C1 segment of cervical spinal cord (tissue), 14 donors: ENCODE results near the gene FRA10AC1.

Experiments
- DNase-seq, 14 donors: peaks; one replicate each; lab custom pipeline; 2025; lab: John Stamatoyannopoulos, UW

FRA10AC1 gene, protein sequence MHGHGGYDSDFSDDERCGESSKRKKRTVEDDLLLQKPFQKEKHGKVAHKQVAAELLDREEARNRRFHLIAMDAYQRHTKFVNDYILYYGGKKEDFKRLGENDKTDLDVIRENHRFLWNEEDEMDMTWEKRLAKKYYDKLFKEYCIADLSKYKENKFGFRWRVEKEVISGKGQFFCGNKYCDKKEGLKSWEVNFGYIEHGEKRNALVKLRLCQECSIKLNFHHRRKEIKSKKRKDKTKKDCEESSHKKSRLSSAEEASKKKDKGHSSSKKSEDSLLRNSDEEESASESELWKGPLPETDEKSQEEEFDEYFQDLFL

DNA sequence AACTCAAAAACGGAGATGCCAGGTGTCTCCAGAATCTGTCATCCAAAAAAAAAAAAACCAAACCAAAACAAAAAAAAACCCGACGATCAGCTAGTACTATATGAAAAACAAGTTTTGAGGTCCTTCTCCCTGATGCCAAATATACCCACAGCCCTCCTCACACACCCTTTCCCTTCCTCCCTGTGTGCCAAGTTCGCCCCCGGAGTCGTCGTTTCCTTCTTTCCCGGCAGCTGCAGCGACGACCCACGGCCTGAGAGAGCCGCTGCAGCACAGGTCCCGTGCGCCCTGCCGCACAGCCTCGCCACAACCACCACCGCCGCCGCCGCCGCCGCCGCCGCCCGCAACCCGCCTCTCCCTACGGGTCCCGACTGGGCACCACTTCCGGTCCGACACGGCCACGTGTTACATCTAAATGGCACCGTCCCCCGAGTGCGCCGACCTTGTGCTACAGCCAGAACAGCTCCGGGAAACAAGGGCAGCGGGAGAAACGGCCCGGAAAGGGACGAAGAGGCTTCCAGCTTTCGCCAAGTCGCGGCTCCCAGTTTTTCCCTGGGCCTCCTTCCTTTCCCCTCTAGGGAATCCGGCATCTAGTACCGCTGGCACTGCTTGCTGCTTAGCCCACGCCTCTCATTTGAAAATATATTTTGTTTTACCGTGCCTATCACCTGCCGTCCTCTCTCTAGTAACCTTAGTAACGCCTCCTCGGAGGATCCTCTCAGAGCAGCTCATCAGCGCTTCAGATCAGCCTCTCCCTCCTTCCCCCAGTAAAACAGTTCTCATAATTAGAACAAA lies at the start of gene FRA10AC1:
Gene FRA10AC1 (minus strand): TSS at position 383 of the 792 bp plus-strand sequence. CDS start 2,486 bp downstream, outside the sequence.
- DNase-seq = peak; percentile 78 to 97 (median 94)

DNA sequence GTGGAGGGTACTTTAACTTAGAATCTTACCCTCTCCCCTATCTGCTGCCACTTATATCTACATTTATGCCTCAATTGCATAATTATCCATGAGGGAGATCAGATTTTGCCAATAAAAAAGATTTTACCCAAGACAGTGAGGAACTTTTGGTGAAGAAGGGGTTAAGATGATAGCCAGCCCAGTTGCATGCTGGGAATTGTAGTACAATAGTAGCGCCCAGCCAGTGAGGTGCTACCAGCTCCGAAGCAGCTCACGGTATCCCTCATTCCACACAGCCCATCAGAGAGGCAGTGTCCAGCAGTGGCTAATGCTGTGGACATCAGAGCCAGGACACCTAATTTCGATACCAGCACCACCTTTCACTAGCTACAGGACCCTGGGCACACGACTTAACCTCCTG lies 49.4 kb upstream of the FRA10AC1 start:
- peak in 3 of 14 donors; percentile 6 to 46 (median 24) for DNase-seq

DNA sequence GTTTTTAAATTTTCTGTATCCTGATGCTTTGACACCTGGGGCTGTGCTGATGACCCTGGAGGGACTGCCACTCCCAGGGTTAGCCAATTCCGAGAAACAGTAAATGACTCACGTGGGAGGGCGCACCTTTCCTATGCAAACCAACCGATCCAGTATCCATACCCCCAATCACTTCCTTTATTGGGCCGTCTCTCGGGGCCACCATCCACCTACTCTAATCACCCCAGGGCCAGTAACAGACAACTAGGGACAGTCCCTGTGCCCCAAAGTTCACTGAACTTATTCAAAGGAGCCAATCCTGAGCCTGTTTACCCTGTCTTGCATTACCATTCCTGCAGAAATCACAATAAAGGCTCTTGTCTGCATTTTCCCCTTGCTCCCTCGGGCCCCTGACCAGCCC lies 48.7 kb upstream of the FRA10AC1 start:
- no peak for DNase-seq

DNA sequence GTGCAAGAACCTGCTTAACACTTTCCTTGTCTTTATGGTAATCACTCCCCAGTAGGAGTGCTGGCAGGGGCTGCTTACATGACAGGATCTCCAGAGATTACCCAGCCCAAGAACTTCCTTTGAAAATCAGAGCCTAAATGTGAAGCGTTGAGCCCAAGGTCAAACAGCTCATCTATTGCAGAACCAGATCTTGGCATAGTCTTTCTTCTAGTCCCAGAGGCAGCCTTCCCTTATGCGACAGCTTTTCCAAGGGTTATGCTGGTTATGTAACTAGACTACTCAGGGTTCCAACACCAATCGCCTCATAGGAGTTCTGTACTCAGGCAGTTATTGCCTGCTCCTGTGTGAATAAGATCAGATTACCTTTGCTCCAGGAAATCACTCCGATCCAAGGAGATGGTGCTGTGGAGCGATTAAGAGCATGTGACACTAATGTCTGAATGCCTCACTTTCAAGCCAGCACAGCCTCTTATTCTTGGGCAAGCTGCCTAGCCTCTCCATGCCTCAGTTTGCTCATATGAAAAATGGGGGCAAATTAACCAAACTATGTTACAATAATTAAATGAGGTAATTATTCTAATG lies 46.9 kb upstream of the FRA10AC1 start:
- DNase-seq = no peak

DNA sequence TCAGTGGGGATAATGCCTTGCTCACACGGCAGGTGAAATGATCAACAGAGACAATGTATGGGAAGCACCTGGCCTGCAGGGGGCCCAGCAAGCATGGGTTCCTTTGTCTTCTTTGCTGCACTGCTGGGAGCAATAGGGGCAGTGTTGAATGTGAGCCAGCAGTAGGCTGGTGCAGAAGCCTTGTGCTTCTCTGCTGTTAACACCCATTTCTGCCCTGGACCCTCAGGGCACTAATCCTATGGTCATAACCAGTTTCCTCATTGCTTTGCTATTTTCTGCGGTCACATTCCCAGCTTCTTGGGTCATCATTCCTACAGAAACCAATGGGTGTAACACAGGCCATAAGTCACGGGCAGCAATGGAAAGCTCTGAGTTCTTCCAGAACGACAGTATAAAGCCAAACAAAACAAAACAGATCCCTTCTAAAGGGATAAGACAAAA lies 44.5 kb upstream of the FRA10AC1 start:
- DNase-seq = no peak

DNA sequence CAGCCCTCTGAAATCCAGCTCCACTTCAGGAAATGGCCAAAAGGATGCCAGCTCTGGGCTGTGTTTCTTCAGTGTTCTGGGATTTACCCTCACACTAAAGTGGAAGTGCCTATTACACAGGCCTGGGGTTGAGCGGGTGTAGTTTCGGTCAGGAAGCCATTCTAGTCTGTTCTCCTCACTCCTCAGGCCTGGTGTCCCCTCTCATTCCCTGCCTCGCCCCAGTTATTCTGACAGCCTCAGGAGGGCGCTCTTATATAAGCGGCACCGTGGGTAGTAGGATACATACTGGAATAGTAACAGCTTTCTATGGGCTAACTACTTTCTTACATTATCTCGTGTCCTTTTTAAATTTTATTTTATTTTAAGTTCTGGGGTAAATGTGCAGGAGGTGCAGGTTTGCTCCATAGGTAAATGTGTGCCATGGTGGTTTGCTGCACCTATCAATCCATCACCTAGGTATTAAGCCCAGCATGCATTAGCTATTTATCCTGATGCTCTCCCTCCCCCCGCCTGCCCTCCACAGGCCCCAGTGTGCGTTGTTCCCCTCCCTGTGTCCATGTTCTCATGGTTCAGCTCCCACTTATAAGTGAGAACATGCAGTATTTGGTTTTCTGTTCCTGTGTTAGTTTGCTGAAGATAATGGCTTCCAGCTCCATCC lies 43.1 kb upstream of the FRA10AC1 start:
- DNase-seq = peak in 5 of 14 donors; percentile 5 to 52 (median 17)

DNA sequence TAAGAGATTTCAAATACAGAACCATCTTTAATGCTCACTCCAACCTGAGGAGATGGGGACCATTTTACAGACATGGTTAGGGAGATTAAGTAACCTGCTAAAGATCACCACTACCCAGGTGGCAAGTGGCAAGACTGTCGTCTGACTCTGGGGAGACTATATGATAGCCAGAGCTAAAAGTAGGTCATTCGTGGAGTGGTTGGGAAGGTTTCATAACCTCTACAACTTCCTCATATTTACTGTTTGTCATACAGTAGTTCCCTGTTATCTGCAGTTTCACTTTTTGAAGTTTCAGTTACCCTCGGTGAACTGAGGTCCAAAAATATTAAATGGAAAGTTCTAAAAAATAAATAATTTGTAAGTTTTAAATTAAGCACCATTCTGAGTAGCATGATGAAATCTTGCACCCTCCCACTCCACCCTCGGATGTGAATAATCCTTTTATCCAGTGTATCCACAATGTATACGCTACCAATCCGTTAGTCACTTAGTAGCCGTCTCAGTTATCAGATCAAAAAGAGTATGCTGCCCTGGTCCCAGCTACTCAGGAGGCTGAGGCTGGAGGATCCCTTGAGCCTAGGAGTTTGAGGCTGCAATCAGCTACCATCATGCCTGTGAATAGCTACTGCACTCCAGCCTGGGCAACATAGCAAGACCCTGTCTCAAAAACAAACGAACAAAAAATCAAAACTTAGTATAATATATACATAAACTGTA lies 40.4 kb upstream of the FRA10AC1 start:
- no peak for DNase-seq

DNA sequence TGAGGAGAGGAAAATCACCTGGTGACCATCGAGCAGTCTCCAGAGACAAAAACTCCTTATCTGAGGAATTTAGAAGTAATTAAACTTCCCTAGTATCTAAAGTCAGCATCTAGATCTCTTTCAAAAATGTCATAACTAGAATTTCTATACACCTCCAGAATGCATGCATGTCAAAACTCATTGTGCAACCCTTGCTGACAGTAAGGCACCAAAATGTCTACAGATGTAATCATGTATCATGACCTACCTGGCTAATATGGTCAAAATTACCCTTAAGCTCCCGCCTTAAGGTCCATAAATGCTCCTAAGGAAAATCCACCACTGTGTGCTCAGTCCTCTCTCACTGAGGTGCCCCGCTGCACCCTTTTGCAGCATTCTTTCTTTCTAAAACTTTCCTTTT lies 39.0 kb upstream of the FRA10AC1 start:
- no peak for DNase-seq

DNA sequence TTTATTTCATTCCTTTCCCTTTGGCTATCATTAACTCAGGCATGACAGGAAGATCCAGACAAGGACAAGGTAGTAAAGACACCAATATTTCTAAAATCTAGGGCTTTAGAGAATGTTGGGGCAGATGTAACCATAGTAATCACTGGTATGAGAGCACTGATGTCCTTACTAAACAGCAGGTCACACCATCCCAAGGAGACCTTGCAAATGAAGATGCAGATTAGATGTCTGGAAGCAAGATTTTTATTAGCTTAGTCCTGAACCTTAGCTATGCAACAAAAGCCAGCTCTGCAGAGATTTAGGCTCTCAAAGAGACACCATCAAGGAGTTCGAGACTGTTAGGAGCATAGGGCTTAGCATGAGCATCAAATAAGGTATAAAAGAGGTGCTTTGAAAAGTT lies 23.6 kb upstream of the FRA10AC1 start:
- DNase-seq = no peak

DNA sequence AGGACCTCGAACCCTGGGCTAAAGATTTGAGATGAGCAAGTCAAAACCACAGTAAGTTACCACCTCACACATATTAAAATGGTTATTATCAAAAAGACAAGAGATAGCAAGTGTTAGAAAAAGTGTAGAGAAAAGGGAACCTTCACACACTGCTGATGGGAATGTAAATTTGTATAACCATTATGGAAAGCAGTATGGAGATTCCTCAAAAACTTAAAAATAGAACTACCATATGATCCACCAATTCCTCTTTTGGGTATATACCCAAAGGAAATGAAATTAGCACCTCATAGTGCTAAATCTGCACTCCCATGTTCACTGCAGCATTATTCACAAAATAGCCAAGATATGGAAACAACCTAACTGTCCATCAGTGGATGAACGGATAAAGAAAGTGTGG lies 20.8 kb upstream of the FRA10AC1 start:
- DNase-seq = no peak

DNA sequence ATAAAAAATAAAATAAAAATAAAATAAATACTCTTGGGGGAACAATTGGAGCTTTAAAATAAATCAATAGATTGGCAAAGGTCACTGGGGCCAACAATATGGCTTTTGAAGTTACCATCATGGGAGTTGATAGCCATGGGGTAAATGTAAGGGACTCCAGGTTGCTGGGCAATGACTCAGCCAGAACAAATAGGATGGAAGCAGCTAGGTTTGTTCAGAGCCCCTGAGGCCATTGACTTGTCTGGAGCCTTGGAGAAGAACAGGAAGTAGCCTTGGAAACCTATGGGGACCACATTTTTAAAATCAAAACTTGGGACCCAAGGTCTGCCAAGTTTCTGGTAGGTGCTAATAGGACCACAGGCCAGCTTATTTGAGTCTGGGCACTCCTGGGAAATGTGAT lies 20.2 kb upstream of the FRA10AC1 start:
- DNase-seq = no peak

DNA sequence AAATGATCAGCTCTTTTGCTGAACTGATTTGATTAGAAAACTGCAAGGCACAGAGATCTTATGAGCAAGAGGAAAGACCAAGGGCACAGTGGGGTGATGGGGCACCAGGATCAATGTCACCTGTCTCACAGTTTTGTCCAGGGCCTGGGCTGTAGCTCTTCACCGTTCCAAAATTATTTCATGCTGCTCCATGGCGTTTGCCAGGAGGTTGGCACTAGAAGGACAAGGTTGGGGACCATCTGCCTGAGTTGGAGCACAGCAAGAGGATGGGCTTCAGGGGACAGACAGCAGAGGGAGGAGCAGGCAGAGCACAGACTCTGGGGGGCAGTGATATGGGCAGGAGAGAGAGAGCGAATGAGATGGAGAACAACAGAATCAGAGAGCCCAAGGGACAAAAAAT lies 17.5 kb upstream of the FRA10AC1 start:
- peak in 1 of 14 donors; percentile 74 for DNase-seq

DNA sequence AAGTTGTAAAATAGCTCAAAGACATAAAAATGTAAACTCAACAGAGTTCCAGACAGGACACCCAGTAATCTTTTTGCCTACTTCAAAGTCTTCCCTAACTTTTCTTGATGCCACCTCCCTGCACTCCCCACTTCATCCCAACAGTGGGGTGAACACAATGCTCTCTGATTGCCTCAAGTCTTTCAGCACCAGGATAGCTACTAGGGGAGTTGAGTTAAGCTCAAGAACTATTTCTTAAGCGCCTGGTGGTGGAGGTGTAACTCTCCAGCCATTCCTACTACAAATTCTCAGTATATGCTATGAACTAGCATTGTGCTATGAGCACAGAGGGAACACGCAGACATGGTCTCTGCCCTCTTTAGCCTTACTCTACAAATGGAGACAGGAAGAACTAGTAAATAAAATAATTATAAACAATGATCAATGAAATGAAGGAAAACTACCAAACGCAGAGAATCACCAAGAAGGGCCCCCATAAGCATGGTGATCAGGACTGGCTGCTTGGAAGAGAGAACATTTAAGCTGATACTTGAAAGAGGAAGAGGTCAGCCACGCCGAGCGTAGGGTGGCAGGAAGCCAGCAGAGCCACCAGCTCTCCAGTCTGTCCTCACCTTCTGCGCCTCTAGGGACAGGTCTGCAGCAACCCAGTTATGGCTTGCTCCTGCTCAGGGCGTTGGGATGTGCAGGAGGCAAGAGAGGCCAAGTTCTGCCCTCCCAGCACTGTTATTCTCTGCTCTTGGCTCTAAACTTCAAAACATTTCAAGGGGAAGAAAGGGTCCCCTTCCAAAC lies 16.7 kb upstream of the FRA10AC1 start:
- peak in 3 of 14 donors; percentile 2 to 3 (median 2) for DNase-seq

DNA sequence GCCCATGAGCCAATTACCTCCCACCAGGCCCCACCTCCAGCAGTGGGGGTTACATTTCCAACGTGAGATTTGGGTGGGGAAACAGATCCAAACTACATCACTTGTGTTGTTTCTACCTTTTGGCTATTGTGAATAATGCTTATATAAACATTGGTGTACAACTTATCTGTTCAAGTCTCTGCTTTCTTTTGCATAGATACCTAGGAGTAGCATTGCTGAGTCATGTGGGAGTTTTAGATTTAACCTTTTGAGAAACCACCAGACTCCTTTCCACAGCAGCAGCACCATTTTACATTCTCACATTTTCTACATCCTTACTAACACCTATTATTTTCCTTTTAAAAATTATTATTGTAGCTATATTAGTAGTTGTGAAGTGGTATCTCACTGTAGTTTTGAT lies 14.4 kb upstream of the FRA10AC1 start:
- no peak for DNase-seq

DNA sequence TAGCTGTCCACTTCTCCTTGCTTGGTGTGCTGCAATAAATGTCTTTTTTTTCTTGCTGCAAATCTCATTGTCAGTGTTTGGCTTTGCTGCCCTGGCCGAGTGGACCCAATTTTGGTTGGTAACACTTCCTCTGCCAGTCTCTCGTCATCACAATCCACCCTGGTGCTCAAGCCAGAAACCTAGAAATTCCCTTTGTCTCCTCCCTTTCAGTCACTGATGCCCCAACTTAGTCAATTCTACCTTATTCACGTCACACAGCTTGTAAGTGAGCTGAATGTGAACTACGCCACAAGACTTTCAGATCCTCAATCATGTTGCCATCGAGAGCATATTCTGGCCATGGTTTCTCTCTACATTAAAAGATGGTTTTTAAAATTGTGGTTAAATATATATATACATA lies 13.0 kb upstream of the FRA10AC1 start:
- no peak for DNase-seq

DNA sequence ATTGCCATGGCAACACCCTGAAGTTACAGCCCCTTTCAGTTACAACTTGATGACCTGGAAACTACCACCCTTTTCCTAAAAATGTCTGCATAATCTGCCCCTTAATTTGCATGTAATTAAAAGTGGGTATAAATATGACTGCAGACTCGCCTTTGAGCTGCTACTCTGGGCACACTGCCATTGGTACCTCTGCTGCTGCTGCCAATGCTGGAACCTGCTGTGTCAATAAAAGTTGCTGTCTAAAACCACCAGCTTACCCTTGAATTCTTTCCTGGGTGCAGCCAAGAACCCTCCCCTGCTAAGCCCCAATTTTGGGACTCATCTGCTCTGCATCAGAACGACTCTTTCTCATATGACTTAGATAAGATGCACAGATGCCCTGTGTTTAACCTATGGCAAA lies 10.2 kb upstream of the FRA10AC1 start:
- DNase-seq = no peak

DNA sequence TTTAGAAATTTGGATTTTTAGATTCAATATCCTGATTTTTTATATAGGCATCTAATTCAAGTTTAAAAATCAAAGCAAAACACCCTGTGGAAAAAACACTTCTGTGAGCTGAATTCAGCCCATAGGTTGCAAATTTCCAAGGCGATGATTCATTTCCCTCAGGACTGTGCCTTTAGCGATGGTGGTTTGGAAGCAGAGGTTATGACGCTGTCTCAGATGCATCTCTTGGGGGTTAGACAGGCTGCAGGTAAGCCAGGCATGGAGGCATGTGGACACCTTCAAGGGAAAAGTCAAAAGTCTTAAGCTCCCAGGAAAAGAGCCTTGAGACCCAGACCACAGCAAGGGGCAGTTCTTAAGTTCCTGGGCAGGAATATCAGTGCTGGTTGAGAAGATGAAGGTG lies 9.5 kb upstream of the FRA10AC1 start:
- no peak for DNase-seq

DNA sequence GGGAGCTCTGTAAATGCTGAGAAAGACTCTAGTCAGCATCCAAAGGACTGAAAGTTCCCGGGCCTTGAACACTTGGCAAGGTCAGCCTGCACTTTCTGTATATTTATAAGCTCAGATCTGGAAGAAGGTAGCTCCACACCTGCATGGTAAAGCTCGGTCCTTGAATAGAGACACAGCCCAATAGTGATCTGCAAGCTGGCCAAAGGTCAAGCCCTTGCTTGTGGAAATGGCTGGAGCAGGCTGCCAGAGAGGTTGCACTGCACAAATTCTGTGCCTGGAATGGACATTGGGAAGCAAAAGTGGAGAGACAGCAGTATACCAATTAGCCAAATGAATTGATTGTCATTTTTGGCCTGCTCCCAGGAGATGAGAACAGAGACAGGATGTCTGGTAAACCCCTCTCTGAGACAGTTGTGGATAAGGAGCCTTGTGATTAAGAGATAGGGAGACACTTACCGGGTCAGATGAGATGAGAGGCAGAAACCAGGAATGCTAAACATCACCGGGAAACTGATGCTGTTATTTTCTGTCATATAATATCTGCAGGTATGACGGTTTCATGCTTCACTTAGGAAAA lies 8.0 kb upstream of the FRA10AC1 start:
- DNase-seq = no peak

DNA sequence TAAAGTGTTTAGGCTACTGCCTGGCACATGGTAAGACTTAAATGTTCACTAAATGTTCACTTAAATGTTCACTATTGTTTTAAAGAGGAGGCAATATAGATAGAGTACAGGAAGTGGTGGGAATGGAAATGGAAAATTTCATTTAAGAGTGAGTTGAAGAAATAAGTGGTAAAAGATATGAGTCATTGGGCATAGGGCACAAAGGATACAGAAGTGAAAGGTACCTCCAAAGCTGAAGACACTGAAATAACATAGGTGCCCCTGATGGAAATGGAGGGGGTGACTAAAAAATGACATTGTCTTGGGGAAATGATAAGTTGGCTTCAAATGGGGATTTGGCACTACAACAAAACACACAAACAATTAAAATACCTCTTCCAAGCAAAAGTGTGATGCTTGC lies 5.2 kb upstream of the FRA10AC1 start:
- no peak for DNase-seq

DNA sequence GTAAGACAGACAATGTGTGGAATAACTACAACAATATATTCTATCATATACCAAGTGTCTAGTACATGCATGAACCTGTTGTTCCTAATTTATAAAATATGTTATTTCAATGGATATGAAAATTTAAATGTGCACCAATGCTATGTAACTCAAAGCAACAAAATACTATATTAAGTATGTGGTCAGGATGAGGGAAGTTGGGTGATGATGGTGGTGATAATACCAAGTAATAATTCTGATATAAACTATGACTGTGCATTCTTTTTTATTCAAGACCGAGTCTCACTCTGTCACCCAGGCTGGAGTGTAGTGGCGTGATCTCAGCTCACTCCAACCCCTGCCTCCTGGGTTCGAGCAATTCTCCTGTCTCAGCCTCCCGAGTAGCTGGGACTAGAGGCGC lies 2.1 kb upstream of the FRA10AC1 start:
- no peak for DNase-seq
